IMR-90 (cell line): Measurements from ENCODE around the gene UNC5B. TPM values are rescaled to one million over a fixed set of nuclear protein-coding genes. Genes with fewer than 3 reads are reported as not detected.

Experiments
- ATAC-seq: fragments of 200-7000 bp; cut with Tn5 transposase; 2 replicates; pipeline ENCODE4 v1.9.1; 2020; ENCODE audit warnings: low read depth, mild to moderate bottlenecking, moderate library complexity
- BruUV-seq: library from RNA; stranded (reverse); fragments of 400-500 nt; replicated peaks from 2 replicates; lab custom pipeline; 2021; lab: Mats Ljungman, UMichigan
- CTCF ChIA-PET: fragments of 300-600 bp; formaldehyde crosslinking; extraction: SDS; loops from one replicate; lab custom pipeline; 2021; ENCODE audit warnings: antibody characterized with exemption; lab: Yijun Ruan, JAX
- POLR2A ChIA-PET: fragments of 300-600 bp; sonication (Branson Sonifier 250); formaldehyde crosslinking; loops from one replicate; lab custom pipeline; 2022; ENCODE audit warnings: antibody characterized with exemption; ENCODE audit not compliant: unreplicated experiment; lab: Charles Lee
- DNase-seq: peaks from one replicate; pipeline ENCODE4 v3.0.0; 2013
- H2AFZ ChIP-seq: replicated peaks from 2 replicates; pipeline ENCODE3; 2013; ENCODE audit warnings: low read length, mild to moderate bottlenecking; ENCODE audit not compliant: poor library complexity
- H2AK5ac ChIP-seq: 2 replicates; pipeline ENCODE4 v1.6.1; 2013; ENCODE audit warnings: low read depth, low read length, inconsistent platforms
- H2AK9ac ChIP-seq: replicated peaks from 2 replicates; pipeline ENCODE3; 2013; ENCODE audit warnings: mild to moderate bottlenecking, low read depth, low read length, moderate library complexity; ENCODE audit not compliant: poor library complexity
- H2BK120ac ChIP-seq: 2 replicates; pipeline ENCODE4 v1.6.1; 2013; ENCODE audit warnings: low read depth, low read length, inconsistent platforms
- H2BK15ac ChIP-seq: 3 replicates; pipeline ENCODE4 v1.6.1; 2013; ENCODE audit warnings: low read depth, low read length, inconsistent platforms
- H2BK20ac ChIP-seq: 2 replicates; pipeline ENCODE4 v1.6.1; 2013; ENCODE audit warnings: low read depth, mild to moderate bottlenecking, inconsistent platforms, low read length, moderate library complexity
- H2BK5ac ChIP-seq: 2 replicates; pipeline ENCODE4 v1.6.1; 2013; ENCODE audit warnings: mild to moderate bottlenecking, low read depth, low read length, inconsistent platforms; ENCODE audit not compliant: poor library complexity, severe bottlenecking
- H3K14ac ChIP-seq: replicated peaks from 2 replicates; pipeline ENCODE4 v1.6.1; 2013; ENCODE audit warnings: low read depth, low read length, inconsistent platforms
- H3K18ac ChIP-seq: 2 replicates; pipeline ENCODE4 v1.6.1; 2013; ENCODE audit warnings: low read depth, low read length, control low read depth
- H3K23ac ChIP-seq: 2 replicates; pipeline ENCODE4 v1.6.1; 2013; ENCODE audit warnings: low read depth, low read length, inconsistent platforms
- H3K27ac ChIP-seq: 2 replicates; pipeline ENCODE4 v1.5.1; 2013; ENCODE audit warnings: mild to moderate bottlenecking, control low read depth, low read length; ENCODE audit not compliant: insufficient read depth
- H3K27me3 ChIP-seq: 2 replicates; pipeline ENCODE4 v1.6.1; 2013; ENCODE audit warnings: low read length; ENCODE audit not compliant: control insufficient read depth, insufficient read depth
- H3K36me3 ChIP-seq: 2 replicates; pipeline ENCODE4 v1.6.1; 2013; ENCODE audit warnings: low read length, mixed read lengths; ENCODE audit not compliant: control insufficient read depth, insufficient read depth
- H3K4ac ChIP-seq: 2 replicates; pipeline ENCODE4 v1.6.1; 2013; ENCODE audit warnings: low read depth, low read length, inconsistent platforms
- H3K4me1 ChIP-seq: 2 replicates; pipeline ENCODE4 v1.6.1; 2013; ENCODE audit warnings: low read length, mixed read lengths; ENCODE audit not compliant: control insufficient read depth, insufficient read depth
- H3K4me2 ChIP-seq: 2 replicates; pipeline ENCODE4 v1.6.1; 2013; ENCODE audit warnings: low read depth, mild to moderate bottlenecking, control low read depth, low read length, moderate library complexity
- H3K4me3 ChIP-seq: 2 replicates; pipeline ENCODE4 v1.5.1; 2013; ENCODE audit warnings: low read depth, mild to moderate bottlenecking, control low read depth, low read length, moderate library complexity; ENCODE audit not compliant: insufficient read depth
- H3K56ac ChIP-seq: 2 replicates; pipeline ENCODE4 v1.6.1; 2013; ENCODE audit warnings: low read length, inconsistent platforms; ENCODE audit not compliant: insufficient read depth; ENCODE audit errors: extremely low read depth
- H3K79me1 ChIP-seq, 2 experiments: 2 replicates each; pipeline ENCODE4 v1.6.1; 2013; ENCODE audit warnings: low read length in 2 of 2, inconsistent platforms in 1 of 2, low read depth in 1 of 2
- H3K9ac ChIP-seq: 2 replicates; pipeline ENCODE4 v1.6.1; 2013; ENCODE audit warnings: low read depth, low read length, control low read depth
- H3K9me1 ChIP-seq: 2 replicates; pipeline ENCODE4 v1.6.1; 2013; ENCODE audit warnings: low read length, inconsistent platforms; ENCODE audit not compliant: insufficient read depth
- H3K9me3 ChIP-seq: 2 replicates; pipeline ENCODE4 v1.6.1; 2013; ENCODE audit warnings: low read length; ENCODE audit not compliant: control insufficient read depth, insufficient read depth
- H4K20me1 ChIP-seq: 2 replicates; pipeline ENCODE4 v1.6.1; 2013; ENCODE audit warnings: low read length, inconsistent platforms; ENCODE audit not compliant: insufficient read depth
- H4K5ac ChIP-seq: 2 replicates; pipeline ENCODE4 v1.6.1; 2013; ENCODE audit warnings: mild to moderate bottlenecking, low read depth, low read length, control low read depth
- H4K8ac ChIP-seq, 2 experiments: 2 replicates each; pipeline ENCODE4 v1.6.1; 2013; ENCODE audit warnings: low read depth in 2 of 2, low read length in 2 of 2, control low read depth in 1 of 2, inconsistent platforms in 1 of 2
- H4K91ac ChIP-seq: 2 replicates; pipeline ENCODE4 v1.6.1; 2013; ENCODE audit warnings: low read depth, low read length, inconsistent platforms; ENCODE audit not compliant: insufficient read depth
- MAZ ChIP-seq: IDR thresholded peaks from 2 replicates; pipeline ENCODE4 v1.6.1; 2012; ENCODE audit warnings: low read depth, mild to moderate bottlenecking, low read length, improper control_type of control experiment, moderate library complexity, borderline replicate concordance
- MXI1 ChIP-seq: IDR thresholded peaks from 2 replicates; pipeline ENCODE4 v1.6.1; 2012; ENCODE audit warnings: low read depth, mild to moderate bottlenecking, low read length, moderate library complexity, borderline replicate concordance
- NFE2L2 ChIP-seq: fragments of 150-350 bp; IDR thresholded peaks from 2 replicates; pipeline ENCODE4 v1.6.1; 2016; ENCODE audit warnings: low read depth, mild to moderate bottlenecking, low read length
- POLR2A ChIP-seq: IDR thresholded peaks from 2 replicates; pipeline ENCODE4 v1.6.1; 2012; ENCODE audit warnings: mild to moderate bottlenecking, low read depth, low read length
- RFX5 ChIP-seq: IDR thresholded peaks from 2 replicates; pipeline ENCODE4 v1.8.0; 2012; ENCODE audit warnings: low read depth, mild to moderate bottlenecking, low read length, moderate library complexity
- WGBS, 2 experiments: methylation state at CpG; one replicate each; pipeline versions ENCODE4 v1.1.5 to v1.1.7; 2013; ENCODE audit warnings: missing lambda C conversion rate in 2 of 2; ENCODE audit not compliant: insufficient read length in 1 of 2; ENCODE audit errors: extremely low coverage in 2 of 2; 5-methylcytosine and 5-hydroxymethylcytosine counted together
- dilution Hi-C: fragments of 300-500 bp; cut with HindIII; formaldehyde crosslinking; loops from one replicate; pipeline ENCODE4 v1.14.3; 2018; ENCODE audit warnings: low sequenced_read_pairs; ENCODE audit not compliant: unreplicated experiment
- in situ Hi-C: fragments of 300-500 bp; cut with MboI; formaldehyde crosslinking; loops from 3 replicates; pipeline ENCODE4 v1.14.3; 2019; ENCODE audit warnings: low sequenced_read_pairs, inconsistent platforms, mixed read lengths
- intact Hi-C: fragments of 100-400 bp; cut with micrococcal nuclease; formaldehyde crosslinking; loops from 2 replicates; pipeline ENCODE4 v1.10.0; 2022
- polyA plus RNA-seq, 3 experiments: library from polyadenylated mRNA; depleted of rRNA; stranded (reverse); fragments of >200 nt; gene quantifications; 2 replicates each; pipeline ENCODE4 v1.2.3, GENCODE V29; 2012; ENCODE audit warnings: low replicate concordance in 1 of 3
- total RNA-seq: library from RNA; depleted of rRNA; stranded (reverse); fragments of >200 nt; gene quantifications from 2 replicates; pipeline ENCODE4 v1.2.3, GENCODE V29; 2012

Gene UNC5B
- total and polyA plus RNA-seq, 2 of the 4 experiments (the other 2 are of a cell fraction): 1.6 to 4.2 TPM

DNA sequence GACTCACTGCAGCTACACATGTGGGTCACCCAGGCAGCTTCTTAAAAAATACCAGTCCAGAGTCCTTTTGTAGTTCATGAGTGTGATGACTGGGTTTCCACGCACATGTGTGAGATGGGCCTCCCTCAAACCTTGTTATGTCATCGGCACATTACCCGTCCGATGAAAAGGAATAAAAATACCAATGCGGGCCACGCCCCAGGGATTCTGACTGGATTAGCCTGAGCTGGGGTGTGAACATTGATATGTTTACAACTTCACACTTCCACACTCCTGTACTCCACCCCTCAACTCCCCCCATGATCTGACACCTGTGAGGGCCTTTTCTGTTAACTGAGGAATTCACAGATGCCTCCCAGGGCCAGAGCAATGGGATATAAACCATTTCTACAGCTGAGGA lies 112.9 kb downstream of the UNC5B start:
- ChIA-PET POLR2A (no interaction called here), CTCF (no interaction called here)
- Histone ChIP-seq H3K9me1 (no peaks in the 10 kb centered on the region), H3K23ac (no peak overlapping the region), H4K20me1 (no peaks in the 10 kb centered on the region), H2AFZ (no peak overlapping the region), H3K4me3 (no peak overlapping the region), H4K8ac (no peak overlapping the region), H2AK5ac (no peak overlapping the region), H2AK9ac (no peak overlapping the region), H3K27me3 (no peaks in the 10 kb centered on the region), H4K5ac (no peak overlapping the region), H3K4ac (no peak overlapping the region), H3K9ac (no peak overlapping the region), H2BK5ac (no peak overlapping the region), H2BK15ac (no peak overlapping the region), H3K14ac (no peak overlapping the region), H3K36me3 (peaks cover 3% of the 10 kb centered on the region; the same call in 1 of the 2 replicates), H3K4me2 (no peak overlapping the region), H2BK20ac (no peak overlapping the region), H3K56ac (no peak overlapping the region), H3K79me1 (no peaks in the 10 kb centered on the region), H3K18ac (no peak overlapping the region), H4K91ac (no peak overlapping the region), H3K27ac (no peak overlapping the region), H3K9me3 (no peaks in the 10 kb centered on the region), H3K4me1 (no peaks in the 10 kb centered on the region), H2BK120ac (no peak overlapping the region)
- ATAC-seq: no peak
- no TSS peak for BruUV-seq
- no CpG with 5 or more reads among the region's 6 CpGs for WGBS, 2 experiments
- intact Hi-C loops: no loop called here
- TF ChIP-seq RFX5 (no peak), NFE2L2 (no peak), MXI1 (no peak), POLR2A (no peak), MAZ (no peak)
- DNase-seq: no peak
- dilution Hi-C loops: no loop called here
- in situ Hi-C loops: no loop called here
